ENCODE measurements around the gene SSTR4. TPM values are rescaled to one million over a fixed set of nuclear protein-coding genes. Genes with fewer than 3 reads are reported as not detected.
A peak's percentile ranks its signal among the peaks of the same experiment; 100 is the strongest.

SSTR4 gene
- total RNA-seq, 1 donor from 2014 or later: not detected

DNA sequence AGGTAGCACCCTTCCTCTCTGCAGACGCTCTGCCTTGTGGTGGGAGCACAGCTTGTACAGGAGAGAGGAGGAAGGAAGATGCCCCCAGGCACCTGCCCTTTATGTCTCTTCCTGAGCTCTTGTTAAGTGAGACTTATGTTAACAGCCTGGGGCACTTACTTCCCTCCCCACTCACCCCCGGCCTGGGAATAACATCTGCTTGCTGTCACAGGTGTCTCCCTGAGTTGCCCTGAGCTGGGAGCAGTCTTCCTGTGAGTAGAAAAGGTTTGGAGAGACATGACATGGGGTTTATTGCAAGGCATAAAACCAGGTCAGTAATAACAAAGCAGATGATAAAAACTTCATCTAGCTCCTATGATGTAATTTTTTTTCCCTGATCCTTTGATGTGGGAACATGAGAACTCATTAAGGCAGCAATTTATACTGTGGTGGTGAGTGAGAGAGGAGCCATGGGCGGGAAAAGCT is 1.9 kb downstream of the SSTR4 start:
- no peak overlapping the region for H3K27ac ChIP-seq (ENCODE audit: low read depth, low read length)
- no peaks in the 10 kb centered on the region for H3K36me3 ChIP-seq (ENCODE audit: control insufficient read depth in 3 of 3, insufficient read depth in 3 of 3, low read length in 3 of 3)
- H3K4me1 ChIP-seq (ENCODE audit: control insufficient read depth in 3 of 3, insufficient read depth in 3 of 3, low read length in 3 of 3): peaks cover 0 to 4% (median 2%) of the 10 kb centered on the region in 3 donors
- no peak overlapping the region for H3K9ac ChIP-seq (ENCODE audit: low read depth in 1 of 3, low read length in 3 of 3)
- peaks cover 20 to 37% (median 25%) of the 10 kb centered on the region in 3 donors for H3K27me3 ChIP-seq (ENCODE audit: control insufficient read depth in 3 of 3, insufficient read depth in 3 of 3, low read length in 3 of 3)
- H3K9me3 ChIP-seq (ENCODE audit: control insufficient read depth in 3 of 3, low read length in 3 of 3): no peaks in the 10 kb centered on the region
- H3K4me3 ChIP-seq (ENCODE audit: low read length in 3 of 3): no peak overlapping the region

DNA sequence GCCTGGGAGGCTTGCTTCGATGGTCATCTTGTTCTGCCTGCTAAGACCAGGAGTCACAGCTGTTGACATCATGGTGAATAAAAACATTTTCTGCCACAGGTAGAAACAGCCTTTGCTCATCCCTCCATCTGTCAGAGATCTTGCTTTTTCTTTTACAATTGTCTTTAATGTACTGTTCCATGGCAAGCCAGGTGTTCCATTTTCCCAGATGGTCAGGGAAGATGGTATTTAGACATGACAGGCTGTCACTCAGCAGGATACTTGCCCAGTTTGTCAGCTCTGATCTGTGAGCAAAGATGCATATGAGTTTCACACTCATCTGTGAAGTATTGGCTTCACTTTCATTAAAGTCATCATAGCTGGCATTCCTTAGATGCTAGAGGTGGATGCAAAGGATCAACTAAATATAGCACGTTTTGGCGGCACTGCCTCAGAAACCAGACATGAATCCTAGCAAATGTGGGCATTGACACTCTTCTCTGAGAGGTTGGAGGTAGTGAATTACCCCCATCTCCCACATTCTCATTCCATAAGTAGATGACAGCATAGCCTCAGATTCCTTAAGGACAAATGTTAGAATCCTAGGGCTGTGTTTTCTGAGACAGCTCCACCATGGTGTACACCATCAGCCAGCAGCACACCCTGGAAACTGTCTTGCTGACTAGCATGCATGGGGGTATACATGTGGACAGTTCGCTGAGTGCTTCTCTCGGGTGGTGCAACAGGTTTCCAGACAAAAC is 4.2 kb downstream of the SSTR4 start:
- Histone ChIP-seq H3K9me3 (ENCODE audit: control insufficient read depth in 3 of 3, low read length in 3 of 3) (no peaks in the 10 kb centered on the region), H3K36me3 (ENCODE audit: control insufficient read depth in 3 of 3, insufficient read depth in 3 of 3, low read length in 3 of 3) (no peaks in the 10 kb centered on the region), H3K9ac (ENCODE audit: low read depth in 1 of 3, low read length in 3 of 3) (no peak overlapping the region), H3K4me3 (ENCODE audit: low read length in 3 of 3) (no peak overlapping the region), H3K27me3 (ENCODE audit: control insufficient read depth in 3 of 3, insufficient read depth in 3 of 3, low read length in 3 of 3) (peaks cover 20 to 36% (median 25%) of the 10 kb centered on the region in 3 donors), H3K27ac (ENCODE audit: low read depth, low read length) (no peak overlapping the region), H3K4me1 (ENCODE audit: control insufficient read depth in 3 of 3, insufficient read depth in 3 of 3, low read length in 3 of 3) (peaks cover 0 to 4% (median 2%) of the 10 kb centered on the region in 3 donors)

DNA sequence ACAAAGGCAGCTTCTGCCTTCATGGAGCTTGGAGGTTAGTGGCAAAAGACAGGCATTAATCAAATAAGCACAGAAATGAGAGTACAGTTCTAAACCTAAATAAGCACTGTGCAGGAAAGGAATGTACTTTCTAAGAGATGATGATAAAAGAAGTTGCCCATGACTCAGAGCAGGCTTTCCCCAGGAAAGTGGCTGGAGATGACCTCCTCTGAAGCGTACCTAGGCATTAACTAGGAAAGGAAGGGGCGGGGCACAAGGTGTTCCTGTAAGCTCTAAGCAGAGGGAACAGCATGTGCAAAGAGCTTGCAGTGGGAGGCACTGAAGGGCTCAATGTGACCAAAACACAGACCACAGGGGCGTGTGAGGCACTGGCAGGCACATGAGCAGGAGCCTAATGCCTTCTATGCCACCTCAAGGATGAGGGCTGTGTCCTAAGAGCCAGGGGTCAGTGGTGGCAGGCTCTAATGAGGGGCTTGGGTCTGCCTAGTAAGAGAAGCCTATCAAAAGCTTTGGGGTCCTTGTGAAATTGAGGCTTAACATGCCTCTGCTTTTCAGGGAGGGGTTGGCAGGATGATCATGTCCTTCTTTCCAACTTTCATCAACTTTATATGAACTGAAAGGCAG is 4.9 kb downstream of the SSTR4 start:
- H3K4me3 ChIP-seq (ENCODE audit: low read length in 3 of 3): no peak overlapping the region
- H3K27me3 ChIP-seq (ENCODE audit: control insufficient read depth in 3 of 3, insufficient read depth in 3 of 3, low read length in 3 of 3): peaks cover 15 to 32% (median 22%) of the 10 kb centered on the region in 3 donors
- H3K9me3 ChIP-seq (ENCODE audit: control insufficient read depth in 3 of 3, low read length in 3 of 3): no peaks in the 10 kb centered on the region
- peaks cover 1 to 8% (median 2%) of the 10 kb centered on the region in 3 donors for H3K4me1 ChIP-seq (ENCODE audit: control insufficient read depth in 3 of 3, insufficient read depth in 3 of 3, low read length in 3 of 3)
- H3K27ac ChIP-seq (ENCODE audit: low read depth, low read length): no peak overlapping the region
- H3K9ac ChIP-seq (ENCODE audit: low read depth in 1 of 3, low read length in 3 of 3): no peak overlapping the region
- H3K36me3 ChIP-seq (ENCODE audit: control insufficient read depth in 3 of 3, insufficient read depth in 3 of 3, low read length in 3 of 3): no peaks in the 10 kb centered on the region

DNA sequence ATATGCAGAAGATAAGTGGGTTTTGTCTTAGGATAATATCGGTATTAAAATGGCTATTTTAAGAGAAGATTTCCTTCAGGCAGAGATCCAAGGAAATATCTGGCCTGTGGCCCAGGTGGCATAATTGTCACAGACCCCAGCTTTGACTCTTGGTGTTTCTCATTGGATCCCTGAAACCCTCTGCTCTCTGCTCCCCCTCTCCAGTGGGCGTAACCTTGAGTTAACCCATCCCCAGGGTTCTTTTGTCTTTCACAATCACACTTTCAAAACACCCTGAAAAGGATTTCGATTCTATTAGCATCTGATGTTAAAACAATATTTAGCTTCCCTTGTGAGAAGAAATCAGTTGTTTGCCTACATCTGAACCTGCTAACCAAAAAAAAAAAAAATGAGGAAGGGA is 7.2 kb downstream of the SSTR4 start:
- no peak overlapping the region for H3K9ac ChIP-seq (ENCODE audit: low read depth in 1 of 3, low read length in 3 of 3)
- no peak overlapping the region for H3K4me3 ChIP-seq (ENCODE audit: low read length in 3 of 3)
- H3K27ac ChIP-seq (ENCODE audit: low read depth, low read length): no peak overlapping the region
- H3K4me1 ChIP-seq (ENCODE audit: control insufficient read depth in 3 of 3, insufficient read depth in 3 of 3, low read length in 3 of 3): peaks cover 13 to 24% (median 19%) of the 10 kb centered on the region in 3 donors
- peaks cover 0 to 15% (median 6%) of the 10 kb centered on the region in 3 donors for H3K27me3 ChIP-seq (ENCODE audit: control insufficient read depth in 3 of 3, insufficient read depth in 3 of 3, low read length in 3 of 3)
- H3K36me3 ChIP-seq (ENCODE audit: control insufficient read depth in 3 of 3, insufficient read depth in 3 of 3, low read length in 3 of 3): peaks cover 0 to under 1% (median 0%) of the 10 kb centered on the region in 3 donors
- H3K9me3 ChIP-seq (ENCODE audit: control insufficient read depth in 3 of 3, low read length in 3 of 3): no peaks in the 10 kb centered on the region

DNA sequence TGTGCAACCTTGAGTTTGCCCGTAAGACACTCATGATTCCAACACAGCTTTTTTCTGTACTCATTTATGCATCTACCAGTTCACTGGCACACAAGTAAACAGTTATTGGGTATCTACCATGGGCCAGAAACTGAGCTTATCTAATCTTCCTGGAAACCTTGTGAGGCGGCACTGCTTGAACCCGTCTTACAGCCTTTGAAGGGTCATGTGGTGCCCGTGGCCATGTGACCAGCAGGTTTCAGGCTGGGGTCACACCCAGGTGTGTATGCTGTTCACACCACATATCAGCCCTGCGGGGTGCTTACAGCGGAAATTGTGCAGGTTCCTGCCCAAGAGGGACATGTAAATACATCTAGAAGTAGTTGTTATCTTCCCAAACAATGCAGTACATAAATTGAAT is 8.3 kb downstream of the SSTR4 start:
- no peak overlapping the region for H3K27ac ChIP-seq (ENCODE audit: low read depth, low read length)
- peaks cover 0 to 8% (median 0%) of the 10 kb centered on the region in 3 donors for H3K27me3 ChIP-seq (ENCODE audit: control insufficient read depth in 3 of 3, insufficient read depth in 3 of 3, low read length in 3 of 3)
- no peak overlapping the region for H3K4me3 ChIP-seq (ENCODE audit: low read length in 3 of 3)
- peaks cover 25 to 35% (median 31%) of the 10 kb centered on the region in 3 donors for H3K4me1 ChIP-seq (ENCODE audit: control insufficient read depth in 3 of 3, insufficient read depth in 3 of 3, low read length in 3 of 3)
- H3K36me3 ChIP-seq (ENCODE audit: control insufficient read depth in 3 of 3, insufficient read depth in 3 of 3, low read length in 3 of 3): peaks cover 0 to 2% (median 0%) of the 10 kb centered on the region in 3 donors
- H3K9ac ChIP-seq (ENCODE audit: low read depth in 1 of 3, low read length in 3 of 3): no peak overlapping the region
- no peaks in the 10 kb centered on the region for H3K9me3 ChIP-seq (ENCODE audit: control insufficient read depth in 3 of 3, low read length in 3 of 3)

DNA sequence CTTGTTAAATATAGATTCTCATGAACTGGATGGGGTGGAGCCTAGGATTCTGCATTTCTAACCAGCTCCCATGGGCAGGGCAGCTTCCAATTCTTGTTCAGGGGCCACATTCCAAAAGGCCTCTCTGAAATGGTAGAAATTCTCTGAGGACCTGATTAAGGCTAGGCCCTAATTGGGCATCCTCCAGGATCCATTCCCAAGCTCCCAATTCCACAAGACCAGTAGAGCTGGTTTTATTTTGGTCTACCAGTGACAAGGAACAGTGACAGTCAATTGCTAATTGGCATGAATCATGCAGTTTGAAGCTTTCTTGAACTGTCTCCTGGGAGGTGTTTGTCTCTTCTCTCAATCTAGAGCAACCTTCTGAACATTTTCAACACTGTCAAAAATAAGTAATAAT is 11.3 kb downstream of the SSTR4 start:
- H3K27ac ChIP-seq (ENCODE audit: low read depth, low read length): no peak overlapping the region
- H3K4me1 ChIP-seq (ENCODE audit: control insufficient read depth in 3 of 3, insufficient read depth in 3 of 3, low read length in 3 of 3): peaks cover 38 to 56% (median 54%) of the 10 kb centered on the region in 3 donors
- H3K9ac ChIP-seq (ENCODE audit: low read depth in 1 of 3, low read length in 3 of 3): peak overlapping the region in 2 of 3 donors; percentile 47 to 91
- no peaks in the 10 kb centered on the region for H3K9me3 ChIP-seq (ENCODE audit: control insufficient read depth in 3 of 3, low read length in 3 of 3)
- H3K36me3 ChIP-seq (ENCODE audit: control insufficient read depth in 3 of 3, insufficient read depth in 3 of 3, low read length in 3 of 3): peaks cover 0 to 4% (median 0%) of the 10 kb centered on the region in 3 donors
- peak overlapping the region; percentile 34 to 86 (median 57) for H3K4me3 ChIP-seq (ENCODE audit: low read length in 3 of 3)
- no peaks in the 10 kb centered on the region for H3K27me3 ChIP-seq (ENCODE audit: control insufficient read depth in 3 of 3, insufficient read depth in 3 of 3, low read length in 3 of 3)

DNA sequence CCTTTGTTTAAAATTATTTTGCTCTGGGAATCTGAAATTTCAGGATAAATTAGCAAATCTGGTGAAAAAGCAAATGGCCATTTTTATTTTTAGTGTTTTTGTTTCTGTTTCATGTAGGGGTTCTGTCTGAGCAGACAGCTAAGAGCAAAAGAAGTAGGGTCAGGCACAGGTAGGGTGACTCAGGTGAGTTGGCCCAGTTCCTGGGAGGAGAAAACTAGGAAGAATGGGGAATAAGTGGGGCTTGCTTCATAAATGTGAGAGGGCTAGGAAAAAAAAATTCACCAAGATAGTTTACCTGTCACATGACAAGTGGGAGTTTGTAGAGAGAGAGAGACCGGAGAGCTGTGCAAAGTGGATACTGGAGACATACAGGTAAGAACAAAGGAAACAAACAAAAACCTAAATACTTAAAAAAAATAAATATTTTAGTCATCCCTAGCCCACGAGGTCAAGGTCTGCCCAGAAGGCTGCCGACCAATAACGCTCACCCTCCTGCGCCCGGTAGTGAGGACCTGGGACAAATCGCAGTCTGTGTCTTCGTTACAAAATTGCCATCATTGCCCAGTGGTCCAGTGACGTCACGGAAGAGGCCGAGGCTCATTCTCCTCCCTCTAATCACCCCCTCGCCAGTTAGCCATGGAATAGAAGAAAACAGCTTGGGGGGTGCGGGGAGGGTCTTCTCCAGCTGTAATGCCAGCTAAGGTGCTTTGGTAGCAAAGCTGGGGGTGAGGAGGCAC is 12.1 kb downstream of the SSTR4 start:
- Histone ChIP-seq H3K4me3 (ENCODE audit: low read length in 3 of 3) (peak overlapping the region; percentile 77 to 93 (median 86)), H3K27me3 (ENCODE audit: control insufficient read depth in 3 of 3, insufficient read depth in 3 of 3, low read length in 3 of 3) (no peaks in the 10 kb centered on the region), H3K9me3 (ENCODE audit: control insufficient read depth in 3 of 3, low read length in 3 of 3) (no peaks in the 10 kb centered on the region), H3K4me1 (ENCODE audit: control insufficient read depth in 3 of 3, insufficient read depth in 3 of 3, low read length in 3 of 3) (peaks cover 45 to 64% (median 60%) of the 10 kb centered on the region in 3 donors), H3K36me3 (ENCODE audit: control insufficient read depth in 3 of 3, insufficient read depth in 3 of 3, low read length in 3 of 3) (peaks cover 0 to 4% (median 0%) of the 10 kb centered on the region in 3 donors), H3K9ac (ENCODE audit: low read depth in 1 of 3, low read length in 3 of 3) (peak overlapping the region; percentile 51 to 99 (median 91)), H3K27ac (ENCODE audit: low read depth, low read length) (peak overlapping the region; percentile 26)

DNA sequence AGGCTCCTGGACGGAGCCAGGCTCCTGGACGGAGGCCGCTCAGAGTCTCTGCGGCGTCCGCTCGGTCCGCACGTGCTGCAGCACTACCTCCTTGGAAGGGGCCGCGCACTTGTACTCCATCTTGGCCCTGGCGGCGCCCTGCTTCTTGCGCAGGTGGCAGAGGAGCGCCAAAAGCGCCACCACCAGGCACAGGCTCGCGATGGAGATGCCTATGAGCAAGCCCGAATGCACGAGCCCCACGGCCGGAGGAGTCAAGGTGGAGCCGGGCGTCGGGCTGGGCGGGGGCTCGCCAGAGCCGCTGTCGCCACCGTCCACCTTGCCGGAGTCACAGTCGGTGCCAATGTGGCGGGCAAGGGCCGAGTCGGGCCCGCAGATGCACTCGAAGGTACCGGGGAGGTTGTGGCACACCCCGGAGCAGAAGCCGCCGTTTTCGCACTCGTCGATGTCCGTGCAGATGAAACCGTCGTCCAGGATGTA is 12.7 kb downstream of the SSTR4 start:
- Histone ChIP-seq H3K9ac (ENCODE audit: low read depth in 1 of 3, low read length in 3 of 3) (peak overlapping the region; percentile 91 to 99 (median 98)), H3K27me3 (ENCODE audit: control insufficient read depth in 3 of 3, insufficient read depth in 3 of 3, low read length in 3 of 3) (no peaks in the 10 kb centered on the region), H3K27ac (ENCODE audit: low read depth, low read length) (peak overlapping the region; percentile 94), H3K36me3 (ENCODE audit: control insufficient read depth in 3 of 3, insufficient read depth in 3 of 3, low read length in 3 of 3) (peaks cover 0 to 4% (median 0%) of the 10 kb centered on the region in 3 donors), H3K4me3 (ENCODE audit: low read length in 3 of 3) (peak overlapping the region; percentile 77 to 93 (median 86)), H3K4me1 (ENCODE audit: control insufficient read depth in 3 of 3, insufficient read depth in 3 of 3, low read length in 3 of 3) (peaks cover 49 to 70% (median 61%) of the 10 kb centered on the region in 3 donors), H3K9me3 (ENCODE audit: control insufficient read depth in 3 of 3, low read length in 3 of 3) (no peaks in the 10 kb centered on the region)

DNA sequence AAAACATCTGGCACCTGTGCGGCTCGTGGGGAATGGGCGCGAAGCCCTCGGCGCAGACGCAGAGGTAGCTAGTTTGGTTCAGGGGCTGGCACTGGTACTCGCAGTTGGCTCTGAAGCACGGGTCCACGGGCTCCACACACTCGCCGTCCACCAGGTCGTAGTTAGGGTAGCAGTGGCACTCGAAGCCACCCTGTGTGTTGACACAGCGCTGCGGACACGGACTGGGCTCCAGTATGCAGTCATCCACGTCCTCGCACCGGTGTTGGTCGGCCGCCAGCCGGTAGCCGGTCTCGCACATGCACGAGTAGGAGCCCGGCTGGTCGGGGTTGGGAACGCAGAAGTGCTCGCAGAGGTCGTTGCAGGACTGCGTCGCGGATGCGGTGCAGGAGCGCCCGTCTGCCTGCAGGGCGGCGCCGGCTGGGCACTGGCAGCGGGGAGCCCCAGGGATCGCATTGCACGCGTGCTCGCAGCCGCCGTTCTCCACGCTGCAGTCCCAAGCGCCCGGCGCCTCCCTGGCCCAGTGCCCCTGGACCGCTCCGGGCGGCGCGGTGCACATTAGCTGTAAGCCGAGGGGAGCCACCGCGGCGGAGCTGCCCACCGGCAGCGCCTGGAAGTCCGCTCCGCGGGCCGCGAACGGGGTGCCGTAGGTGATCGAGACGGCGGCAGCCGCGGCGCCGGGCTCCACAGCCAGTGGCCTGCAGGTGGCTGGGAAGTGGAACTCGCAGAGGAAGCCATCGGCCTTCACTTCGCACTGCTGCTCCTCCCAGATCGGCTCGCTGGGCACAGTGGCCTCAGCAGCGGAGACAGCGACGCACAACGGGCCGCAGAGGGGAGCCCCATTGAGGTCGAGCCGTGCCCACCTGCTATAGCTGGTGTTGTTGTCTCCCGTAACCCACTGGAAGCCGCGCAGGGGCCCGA is 13.4 kb downstream of the SSTR4 start:
- Histone ChIP-seq H3K4me1 (ENCODE audit: control insufficient read depth in 3 of 3, insufficient read depth in 3 of 3, low read length in 3 of 3) (peaks cover 49 to 70% (median 61%) of the 10 kb centered on the region in 3 donors), H3K36me3 (ENCODE audit: control insufficient read depth in 3 of 3, insufficient read depth in 3 of 3, low read length in 3 of 3) (peaks cover 0 to 4% (median 0%) of the 10 kb centered on the region in 3 donors), H3K9me3 (ENCODE audit: control insufficient read depth in 3 of 3, low read length in 3 of 3) (no peaks in the 10 kb centered on the region), H3K27me3 (ENCODE audit: control insufficient read depth in 3 of 3, insufficient read depth in 3 of 3, low read length in 3 of 3) (no peaks in the 10 kb centered on the region), H3K27ac (ENCODE audit: low read depth, low read length) (peak overlapping the region; percentile 94), H3K4me3 (ENCODE audit: low read length in 3 of 3) (peak overlapping the region; percentile 77 to 93 (median 86)), H3K9ac (ENCODE audit: low read depth in 1 of 3, low read length in 3 of 3) (peak overlapping the region; percentile 91 to 99 (median 98))

All from skeletal muscle tissue (tissue), 4 donors.